Amniotic stem cell (primary cell): ENCODE measurements around the gene SORBS1.

Experiments
- DNase-seq: peaks from one replicate; lab custom pipeline; 2025; lab: John Stamatoyannopoulos, UW

SORBS1 gene

GRCh38 chr10:95408983-95409873 is 151.9 kb downstream of the SORBS1 start:
- no peak for DNase-seq

GRCh38 chr10:95408148-95408960 is 152.8 kb downstream of the SORBS1 start:
- DNase-seq = no peak

- DNase-seq = no peak
Observed at GRCh38 chr10:95407546-95407945, 153.6 kb downstream of the SORBS1 start.

GRCh38 chr10:95406651-95407280 is 154.4 kb downstream of the SORBS1 start:
- DNase-seq = no peak

GRCh38 chr10:95405655-95406054 is 155.5 kb downstream of the SORBS1 start:
- DNase-seq = no peak

- DNase-seq = no peak
Observed at GRCh38 chr10:95404864-95405263, 156.3 kb downstream of the SORBS1 start.

- no peak for DNase-seq
Observed at GRCh38 chr10:95404462-95404858, 156.7 kb downstream of the SORBS1 start.

GRCh38 chr10:95403700-95404461 is 157.3 kb downstream of the SORBS1 start:
- DNase-seq = no peak

- DNase-seq = no peak
Observed at GRCh38 chr10:95401704-95402469, 159.3 kb downstream of the SORBS1 start.

- DNase-seq = no peak
Observed at GRCh38 chr10:95400787-95401186, 160.4 kb downstream of the SORBS1 start.

GRCh38 chr10:95399183-95399582 is 162.0 kb downstream of the SORBS1 start:
- DNase-seq = no peak

GRCh38 chr10:95397747-95398146 is 163.4 kb downstream of the SORBS1 start:
- no peak for DNase-seq

GRCh38 chr10:95395947-95396449 is 165.2 kb downstream of the SORBS1 start:
- DNase-seq = no peak

- DNase-seq = no peak
Observed at GRCh38 chr10:95394161-95394880, 166.8 kb downstream of the SORBS1 start.

GRCh38 chr10:95392681-95393164 is 168.4 kb downstream of the SORBS1 start:
- no peak for DNase-seq

GRCh38 chr10:95392217-95392584 is 169.0 kb downstream of the SORBS1 start:
- no peak for DNase-seq

- DNase-seq = no peak
Observed at GRCh38 chr10:95391581-95392216, 169.5 kb downstream of the SORBS1 start.

- DNase-seq = no peak
Observed at GRCh38 chr10:95391164-95391563, 170.0 kb downstream of the SORBS1 start.

GRCh38 chr10:95389982-95390381 is 171.2 kb downstream of the SORBS1 start:
- no peak for DNase-seq

GRCh38 chr10:95389176-95389575 is 172.0 kb downstream of the SORBS1 start:
- DNase-seq = no peak
